Endothelial cell of umbilical vein (primary cell): ENCODE results near the gene VWA1. TPM values are rescaled to one million over a fixed set of nuclear protein-coding genes. Genes with fewer than 3 reads are reported as not detected.

Experiments used
- BruUV-seq: library from RNA; stranded (reverse); fragments of 400-500 nt; replicated peaks from 2 replicates; lab custom pipeline; 2021; lab: Mats Ljungman, UMichigan
- CTCF ChIA-PET: fragments of 300-600, 350-600 bp; sonication (Branson Sonifier 250); formaldehyde crosslinking; loops from one replicate; lab custom pipeline; 2021; ENCODE audit warnings: antibody characterized with exemption, inconsistent platforms; lab: Charles Lee
- POLR2A ChIA-PET: fragments of 300-600, 350-600 bp; sonication (Branson Sonifier 250); formaldehyde crosslinking; loops from one replicate; lab custom pipeline; 2021; ENCODE audit warnings: antibody characterized with exemption, inconsistent platforms; lab: Charles Lee
- DNase-seq: peaks from one replicate; pipeline ENCODE4 v3.0.0-alpha.2; 2011; ENCODE audit warnings: low read depth, low spot score
- FAIRE-seq: peaks from 2 replicates; lab custom pipeline; 2011; peaks lifted over from hg19 to GRCh38; lab: Jason Lieb, UNC
- H2AFZ ChIP-seq: 2 replicates; pipeline ENCODE4 v1.6.0; 2012; ENCODE audit warnings: low read depth, low read length, control low read depth, inconsistent platforms
- H3K27ac ChIP-seq: 2 replicates; pipeline ENCODE4 v1.5.1; 2011; ENCODE audit warnings: low read depth, mild to moderate bottlenecking, control low read depth, low read length, moderate library complexity; ENCODE audit not compliant: insufficient read depth
- H3K27me3 ChIP-seq, 2 experiments: 2 replicates each; pipeline versions ENCODE4 v1.6.0 to v1.6.1; 2011; ENCODE audit warnings: low read length in 2 of 2, mixed read lengths in 1 of 2; ENCODE audit not compliant: control insufficient read depth in 2 of 2, insufficient read depth in 2 of 2
- H3K36me3 ChIP-seq, 2 experiments: 2 replicates in 1 of 2; 3 replicates in 1 of 2; pipeline ENCODE4 v1.5.1; 2011; ENCODE audit warnings: low read length in 2 of 2, mild to moderate bottlenecking in 1 of 2, moderate library complexity in 1 of 2; ENCODE audit not compliant: control insufficient read depth in 2 of 2, insufficient read depth in 2 of 2; ENCODE audit errors: extremely low read depth in 1 of 2
- H3K4me1 ChIP-seq: 3 replicates; pipeline ENCODE4 v1.5.1; 2011; ENCODE audit warnings: mild to moderate bottlenecking, low read length; ENCODE audit not compliant: control insufficient read depth, insufficient read depth; ENCODE audit errors: extremely low read depth
- H3K4me2 ChIP-seq: 2 replicates; pipeline ENCODE4 v1.6.1; 2011; ENCODE audit warnings: low read length, control low read depth, mixed read lengths; ENCODE audit not compliant: insufficient read depth
- H3K4me3 ChIP-seq, 3 experiments: fragments of 200-600 bp in 1 of 3; sonication (generic), shearing (Covaris generic) in 1 of 3; replicated peaks in 1 of 3; 2 replicates each; pipeline ENCODE4 v1.5.1; 2011 to 2016; ENCODE audit warnings: control low read depth in 3 of 3, low read length in 3 of 3, mild to moderate bottlenecking in 2 of 3, inconsistent platforms in 1 of 3, low read depth in 1 of 3, moderate library complexity in 1 of 3; ENCODE audit not compliant: insufficient read depth in 1 of 3
- H3K79me2 ChIP-seq: 2 replicates; pipeline ENCODE4 v1.6.0; 2012; ENCODE audit warnings: low read length, inconsistent platforms; ENCODE audit not compliant: control insufficient read depth, insufficient read depth
- H3K9ac ChIP-seq: replicated peaks from 2 replicates; pipeline ENCODE3; 2011; ENCODE audit warnings: low read length, control low read depth; ENCODE audit not compliant: insufficient read depth; ENCODE audit errors: extremely low read depth
- H3K9me1 ChIP-seq: replicated peaks from 3 replicates; pipeline ENCODE4 v1.6.0; 2011; ENCODE audit warnings: mild to moderate bottlenecking, low read length; ENCODE audit not compliant: control insufficient read depth, insufficient read depth; ENCODE audit errors: extremely low read depth
- H3K9me3 ChIP-seq: replicated peaks from 2 replicates; pipeline ENCODE4 v1.5.1; 2012; ENCODE audit warnings: low read length, inconsistent platforms; ENCODE audit not compliant: control insufficient read depth, insufficient read depth
- H4K20me1 ChIP-seq: replicated peaks from 2 replicates; pipeline ENCODE3; 2011; ENCODE audit warnings: mild to moderate bottlenecking, low read length; ENCODE audit not compliant: control insufficient read depth, insufficient read depth; ENCODE audit errors: extremely low read depth
- CTCF ChIP-seq, 2 donors: IDR thresholded peaks; 1 replicate in 1 of 2; 2 replicates in 1 of 2; pipeline ENCODE4 v1.5.1; 2011; ENCODE audit warnings: low read length in 2 of 2, mild to moderate bottlenecking in 2 of 2, moderate library complexity in 2 of 2, control low read depth in 1 of 2, inconsistent platforms in 1 of 2, low read depth in 1 of 2; ENCODE audit not compliant: insufficient read depth in 1 of 2; ENCODE audit errors: extremely low read depth in 1 of 2
- EZH2 ChIP-seq: IDR thresholded peaks from 2 replicates; pipeline ENCODE4 v1.6.1; 2012; ENCODE audit warnings: borderline replicate concordance, low read depth, mild to moderate bottlenecking, moderate library complexity, low read length, inconsistent platforms; ENCODE audit not compliant: severe bottlenecking
- FOS ChIP-seq: IDR thresholded peaks from 2 replicates; pipeline ENCODE4 v1.6.1; 2011; ENCODE audit warnings: mild to moderate bottlenecking, low read length, moderate library complexity, borderline replicate concordance; ENCODE audit not compliant: insufficient read depth
- GATA2 ChIP-seq: IDR thresholded peaks from 2 replicates; pipeline ENCODE4 v1.7.0; 2011; ENCODE audit warnings: low read depth, mild to moderate bottlenecking, moderate library complexity, mixed read lengths, low read length; ENCODE audit not compliant: insufficient read length, insufficient read depth
- JUN ChIP-seq: IDR thresholded peaks from 2 replicates; pipeline ENCODE4 v1.6.1; 2011; ENCODE audit warnings: borderline replicate concordance, low read depth; ENCODE audit not compliant: insufficient read length, insufficient read depth
- MAX ChIP-seq: IDR thresholded peaks from 2 replicates; pipeline ENCODE4 v1.6.1; 2011; ENCODE audit not compliant: insufficient read depth, insufficient read length
- MYC ChIP-seq: IDR thresholded peaks from one replicate; pipeline ENCODE4 v1.6.1; 2011; ENCODE audit warnings: mild to moderate bottlenecking, low read depth, low read length
- POLR2A ChIP-seq: IDR thresholded peaks from 2 replicates; pipeline ENCODE4 v1.6.1; 2012; ENCODE audit warnings: low read depth, mild to moderate bottlenecking, control low read depth, low read length
- POLR2AphosphoS5 ChIP-seq: IDR thresholded peaks from 2 replicates; pipeline ENCODE4 v1.6.1; 2012; ENCODE audit warnings: low read depth, mild to moderate bottlenecking, control low read depth, low read length, moderate library complexity; ENCODE audit not compliant: insufficient read depth
- dilution Hi-C: fragments of 300-500 bp; cut with MboI; formaldehyde crosslinking; loops from one replicate; pipeline ENCODE4 v1.15.0; 2019; ENCODE audit warnings: low sequenced_read_pairs; ENCODE audit not compliant: extremely low pct_ligation_motif_present
- intact Hi-C: fragments of 100-400 bp; cut with micrococcal nuclease; formaldehyde crosslinking; loops from one replicate; pipeline ENCODE4 v1.10.0; 2022
- polyA plus RNA-seq, 4 experiments: library from polyadenylated mRNA; depleted of rRNA in 3 of 4; stranded (reverse) in 3 of 4; unstranded in 1 of 4; fragments of >200 nt; gene quantifications; 2 replicates each; pipeline versions ENCODE4 v1.2.1 to v1.2.3, GENCODE V29; 2011 to 2012; ENCODE audit warnings: missing spikeins in 1 of 4
- total RNA-seq: library from RNA; stranded (reverse); gene quantifications from 2 replicates; pipeline ENCODE4 v1.2.3, GENCODE V29; 2021

Gene VWA1
- total and polyA plus RNA-seq, 2 donors (not counting 3 experiments of a cell fraction or from before 2014, with no cell fraction given): 2.0 to 6.1 TPM

- Histone ChIP-seq H3K9me3 (no peaks in the 10 kb centered on the region), H3K4me1 (peaks cover 13% of the 10 kb centered on the region), H4K20me1 (no peaks in the 10 kb centered on the region), H3K4me3 (no peak overlapping the region), H3K27ac (no peak overlapping the region), H3K79me2 (no peaks in the 10 kb centered on the region), H3K9ac (no peak overlapping the region), H3K9me1 (no peaks in the 10 kb centered on the region), H3K36me3 (no peaks in the 10 kb centered on the region), H3K4me2 (no peak overlapping the region), H2AFZ (no peak overlapping the region), H3K27me3 (no peaks in the 10 kb centered on the region)
- intact Hi-C loops (no loop called here), dilution Hi-C loops (no loop called here)
- FAIRE-seq: no peak
- no peak for TF ChIP-seq MAX
- TF ChIP-seq CTCF (IDR thresholded peaks at IDR 0.05; ENCODE audit: extremely low read depth in 1 of 2, insufficient read depth in 1 of 2, low read depth in 1 of 2, low read length in 2 of 2): no peak
- no peak for TF ChIP-seq JUN
- TF ChIP-seq POLR2A: no peak
- no peak for TF ChIP-seq FOS
- no peak for TF ChIP-seq POLR2AphosphoS5
- no peak for TF ChIP-seq GATA2
- TF ChIP-seq EZH2: no peak
- TF ChIP-seq MYC: no peak
- ChIA-PET CTCF (no interaction called here), POLR2A (no interaction called here)
- no peak for DNase-seq
- BruUV-seq: no TSS peak
Observed at GRCh38 chr1:1436630-1437032, 1.1 kb downstream of the VWA1 start.
